ENCODE results near the gene HOXD9. TPM values are rescaled to one million over a fixed set of nuclear protein-coding genes. Genes with fewer than 3 reads are reported as not detected.

The HOXD9 gene
- total RNA-seq, 1 donor from 2014 or later, result not detected

DNA sequence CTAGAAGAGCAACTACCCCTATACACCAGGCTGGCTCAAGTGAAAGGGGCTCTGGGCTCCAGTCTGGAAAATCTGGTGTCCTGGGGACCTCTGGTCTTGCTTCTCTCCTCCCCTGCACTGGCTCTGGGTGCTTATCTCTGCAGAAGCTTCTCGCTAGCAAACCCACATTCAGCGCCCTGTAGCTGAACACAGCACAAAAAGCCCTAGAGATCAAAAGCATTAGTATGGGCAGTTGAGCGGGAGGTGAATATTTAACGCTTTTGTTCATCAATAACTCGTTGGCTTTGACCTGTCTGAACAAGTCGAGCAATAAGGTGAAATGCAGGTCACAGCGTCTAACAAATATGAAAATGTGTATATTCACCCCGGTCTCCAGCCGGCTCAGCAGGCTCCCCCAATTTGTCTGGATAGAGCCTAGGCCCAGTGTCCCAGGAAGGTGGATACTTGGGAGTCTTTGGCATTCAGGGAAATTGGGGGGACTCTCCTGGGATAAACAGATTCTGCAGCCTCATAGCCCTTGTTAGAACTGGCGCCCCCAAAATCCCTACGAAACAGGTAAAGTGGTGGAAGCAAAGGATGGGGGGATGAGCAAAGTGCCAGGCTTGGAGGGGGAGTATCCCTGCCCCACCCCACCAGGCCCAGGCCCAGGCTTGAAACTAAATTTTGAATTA is 26.4 kb downstream of the HOXD9 start:
- TF ChIP-seq, protein P1, sequence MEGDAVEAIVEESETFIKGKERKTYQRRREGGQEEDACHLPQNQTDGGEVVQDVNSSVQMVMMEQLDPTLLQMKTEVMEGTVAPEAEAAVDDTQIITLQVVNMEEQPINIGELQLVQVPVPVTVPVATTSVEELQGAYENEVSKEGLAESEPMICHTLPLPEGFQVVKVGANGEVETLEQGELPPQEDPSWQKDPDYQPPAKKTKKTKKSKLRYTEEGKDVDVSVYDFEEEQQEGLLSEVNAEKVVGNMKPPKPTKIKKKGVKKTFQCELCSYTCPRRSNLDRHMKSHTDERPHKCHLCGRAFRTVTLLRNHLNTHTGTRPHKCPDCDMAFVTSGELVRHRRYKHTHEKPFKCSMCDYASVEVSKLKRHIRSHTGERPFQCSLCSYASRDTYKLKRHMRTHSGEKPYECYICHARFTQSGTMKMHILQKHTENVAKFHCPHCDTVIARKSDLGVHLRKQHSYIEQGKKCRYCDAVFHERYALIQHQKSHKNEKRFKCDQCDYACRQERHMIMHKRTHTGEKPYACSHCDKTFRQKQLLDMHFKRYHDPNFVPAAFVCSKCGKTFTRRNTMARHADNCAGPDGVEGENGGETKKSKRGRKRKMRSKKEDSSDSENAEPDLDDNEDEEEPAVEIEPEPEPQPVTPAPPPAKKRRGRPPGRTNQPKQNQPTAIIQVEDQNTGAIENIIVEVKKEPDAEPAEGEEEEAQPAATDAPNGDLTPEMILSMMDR (IDR thresholded peaks at IDR 0.05), result no peak
- Mint-ChIP-seq H3K27ac (ENCODE audit: unreplicated experiment) (no peak overlapping the region), H3K27me3 (ENCODE audit: unreplicated experiment) (peaks cover 88% of the 10 kb centered on the region), H3K4me1 (ENCODE audit: unreplicated experiment) (no peaks in the 10 kb centered on the region), H3K4me3 (ENCODE audit: unreplicated experiment) (no peak overlapping the region), H3K36me3 (ENCODE audit: unreplicated experiment) (no peaks in the 10 kb centered on the region), H3K9me3 (ENCODE audit: unreplicated experiment) (no peaks in the 10 kb centered on the region)
- no peak for DNase-seq (ENCODE audit: extremely low spot score, unreplicated experiment)

GRCh38 chr2:176149481-176149938 is 27.0 kb downstream of the HOXD9 start:
- no peaks in the 10 kb centered on the region for H3K4me1 Mint-ChIP-seq (ENCODE audit: unreplicated experiment)
- H3K9me3 Mint-ChIP-seq (ENCODE audit: unreplicated experiment), result no peaks in the 10 kb centered on the region
- no peak for DNase-seq (ENCODE audit: extremely low spot score, unreplicated experiment)
- H3K27me3 Mint-ChIP-seq (ENCODE audit: unreplicated experiment), result peaks cover 89% of the 10 kb centered on the region
- TF ChIP-seq, protein P1 (IDR thresholded peaks at IDR 0.05), result no peak
- H3K36me3 Mint-ChIP-seq (ENCODE audit: unreplicated experiment), result no peaks in the 10 kb centered on the region
- H3K27ac Mint-ChIP-seq (ENCODE audit: unreplicated experiment), result no peak overlapping the region
- H3K4me3 Mint-ChIP-seq (ENCODE audit: unreplicated experiment), result no peak overlapping the region

DNA sequence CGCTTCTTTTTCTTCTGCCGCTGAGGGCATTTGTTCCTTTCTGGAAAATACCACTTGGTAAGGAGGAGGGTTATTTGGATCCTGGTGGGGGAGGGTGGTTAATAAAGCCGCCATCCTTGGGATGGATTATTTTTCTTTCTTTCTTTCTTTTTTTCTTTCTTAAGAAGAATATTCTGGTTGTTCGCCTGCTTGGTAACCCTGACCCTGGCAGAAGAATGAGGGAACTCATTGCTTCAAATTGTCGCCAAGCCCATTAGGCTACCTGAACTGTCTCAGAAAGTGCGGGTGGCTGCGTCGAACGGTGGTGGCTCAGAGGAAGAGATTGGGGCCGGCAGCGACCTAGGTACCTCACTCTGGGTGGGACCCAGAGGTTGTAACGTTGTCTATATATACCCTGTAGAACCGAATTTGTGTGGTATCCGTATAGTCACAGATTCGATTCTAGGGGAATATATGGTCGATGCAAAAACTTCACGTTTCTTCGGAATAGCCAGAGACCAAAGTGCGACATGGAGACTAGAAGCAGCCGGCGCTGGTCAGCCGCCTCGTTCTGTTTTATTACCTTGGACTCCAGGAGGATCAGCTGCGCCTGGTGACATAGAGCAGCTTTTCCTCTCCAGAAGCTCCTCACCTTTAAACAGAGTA is 27.5 kb downstream of the HOXD9 start:
- H3K9me3 Mint-ChIP-seq (ENCODE audit: unreplicated experiment), result no peaks in the 10 kb centered on the region
- no peaks in the 10 kb centered on the region for H3K36me3 Mint-ChIP-seq (ENCODE audit: unreplicated experiment)
- DNase-seq (ENCODE audit: extremely low spot score, unreplicated experiment), result no peak
- H3K4me3 Mint-ChIP-seq (ENCODE audit: unreplicated experiment), result no peak overlapping the region
- no peaks in the 10 kb centered on the region for H3K4me1 Mint-ChIP-seq (ENCODE audit: unreplicated experiment)
- H3K27me3 Mint-ChIP-seq (ENCODE audit: unreplicated experiment), result peaks cover 90% of the 10 kb centered on the region
- TF ChIP-seq, protein P1 (IDR thresholded peaks at IDR 0.05), result no peak
- no peak overlapping the region for H3K27ac Mint-ChIP-seq (ENCODE audit: unreplicated experiment)

GRCh38 chr2:176150584-176151441 is 28.3 kb downstream of the HOXD9 start:
- DNase-seq (ENCODE audit: extremely low spot score, unreplicated experiment), result no peak
- Mint-ChIP-seq H3K27me3 (ENCODE audit: unreplicated experiment) (peaks cover 90% of the 10 kb centered on the region), H3K4me3 (ENCODE audit: unreplicated experiment) (no peak overlapping the region), H3K27ac (ENCODE audit: unreplicated experiment) (no peak overlapping the region), H3K9me3 (ENCODE audit: unreplicated experiment) (no peaks in the 10 kb centered on the region), H3K4me1 (ENCODE audit: unreplicated experiment) (no peaks in the 10 kb centered on the region), H3K36me3 (ENCODE audit: unreplicated experiment) (no peaks in the 10 kb centered on the region)
- TF ChIP-seq, protein P1 (IDR thresholded peaks at IDR 0.05), result no peak
